ENCODE measurements around the gene GBF1. TPM values are rescaled to one million over a fixed set of nuclear protein-coding genes. Genes with fewer than 3 reads are reported as not detected.

GBF1 gene
- total RNA-seq, 2 donors from 2014 or later = 28.5 to 38.9 TPM

DNA sequence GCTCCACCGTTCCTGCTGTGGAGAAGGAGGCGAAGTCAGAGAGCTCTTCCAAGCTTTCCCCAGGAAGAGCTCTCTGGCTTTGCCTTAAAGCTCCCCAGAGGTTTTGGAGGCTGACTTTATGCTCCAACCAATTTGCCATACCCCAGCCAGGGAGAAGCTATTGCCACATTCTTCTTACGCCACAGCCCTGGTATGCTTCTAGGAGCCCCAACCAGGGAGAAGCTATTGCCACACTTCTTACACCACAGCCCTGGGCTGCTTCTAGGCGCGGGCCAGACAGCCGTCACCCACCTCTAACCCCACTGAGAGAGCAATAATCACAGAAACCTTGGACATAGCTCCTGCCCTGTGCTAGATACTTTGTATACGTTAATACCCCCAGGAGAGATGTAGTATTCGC lies 18.3 kb upstream of the GBF1 start:
- ATAC-seq (replicated peaks) = no peak
- Mint-ChIP-seq H3K27ac (no peak overlapping the region), H3K27me3 (peaks cover 18% of the 10 kb centered on the region), H3K36me3 (ENCODE audit: low read depth) (no peaks in the 10 kb centered on the region), H3K9me3 (no peaks in the 10 kb centered on the region), H3K4me1 (peaks cover 10% of the 10 kb centered on the region), H3K4me3 (peak overlapping the region; percentile 84)

DNA sequence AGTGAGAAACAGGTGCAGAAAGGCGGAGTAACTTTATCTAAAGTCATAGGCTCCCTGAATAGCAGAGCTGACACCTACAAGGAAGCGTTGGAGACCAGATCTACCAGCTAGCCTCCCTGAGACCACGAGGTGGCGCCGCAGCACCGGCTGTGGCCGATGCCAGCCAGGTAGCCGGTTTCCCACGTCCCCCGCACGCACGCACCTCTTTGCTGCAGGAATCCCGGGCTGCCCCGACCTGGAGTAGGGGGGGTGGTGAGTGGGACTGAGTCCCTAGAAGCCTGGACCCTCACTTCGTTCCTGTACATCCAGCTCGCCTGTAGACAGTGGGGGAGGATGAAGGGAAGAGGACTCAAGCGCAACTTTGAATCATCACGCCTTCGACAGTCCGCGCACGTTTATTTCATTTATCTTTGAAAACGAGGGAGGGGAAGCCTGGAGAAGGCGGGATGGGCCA lies 15.5 kb upstream of the GBF1 start:
- Mint-ChIP-seq H3K27me3 (peaks cover 18% of the 10 kb centered on the region), H3K4me3 (peak overlapping the region; percentile 87), H3K36me3 (ENCODE audit: low read depth) (no peaks in the 10 kb centered on the region), H3K27ac (peak overlapping the region; percentile 62), H3K9me3 (no peaks in the 10 kb centered on the region), H3K4me1 (peaks cover 10% of the 10 kb centered on the region)
- peak; percentile 52 for ATAC-seq (replicated peaks)

DNA sequence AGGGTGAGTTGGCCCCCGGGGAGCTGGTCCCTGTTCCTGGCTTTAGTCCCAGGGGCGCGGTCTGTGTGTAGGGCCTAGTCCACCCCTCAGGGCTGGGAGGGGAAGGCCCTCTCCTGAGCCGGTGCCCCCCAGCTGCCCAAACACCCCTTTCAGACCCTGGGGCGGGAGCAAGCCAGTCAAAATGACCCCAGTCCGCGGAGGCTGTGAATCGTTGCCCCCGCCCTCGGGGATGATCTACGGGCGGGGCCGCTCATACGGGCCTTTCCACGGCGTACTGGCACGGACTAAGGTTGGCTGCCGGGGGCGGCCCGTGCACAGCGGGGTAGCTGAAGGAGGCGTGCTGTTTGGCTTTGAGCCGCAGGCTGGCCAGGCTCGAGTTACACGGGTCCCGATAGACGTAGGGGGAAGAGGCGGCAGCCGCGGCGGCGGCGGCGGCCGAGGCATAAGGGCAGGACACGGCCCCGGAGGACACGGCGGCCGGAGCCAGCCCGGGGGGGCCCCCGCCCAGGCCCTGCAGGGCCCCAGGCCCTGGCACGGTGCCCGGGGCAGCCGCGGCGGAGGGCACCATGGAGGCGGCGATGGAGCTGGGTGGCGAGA lies 15.0 kb upstream of the GBF1 start:
- Mint-ChIP-seq H3K4me3 (peak overlapping the region; percentile 87), H3K4me1 (peaks cover 10% of the 10 kb centered on the region), H3K27ac (peak overlapping the region; percentile 62), H3K27me3 (peaks cover 18% of the 10 kb centered on the region), H3K9me3 (no peaks in the 10 kb centered on the region), H3K36me3 (ENCODE audit: low read depth) (no peaks in the 10 kb centered on the region)
- ATAC-seq (replicated peaks) = peak; percentile 51

GRCh38 chr10:102230861-102231356 lies 14.4 kb upstream of the GBF1 start:
- H3K27me3 Mint-ChIP-seq = peaks cover 23% of the 10 kb centered on the region
- peak overlapping the region; percentile 62 for H3K27ac Mint-ChIP-seq
- H3K36me3 Mint-ChIP-seq (ENCODE audit: low read depth) = no peaks in the 10 kb centered on the region
- peak; percentile 27 for ATAC-seq (replicated peaks)
- H3K9me3 Mint-ChIP-seq = no peaks in the 10 kb centered on the region
- peaks cover 6% of the 10 kb centered on the region for H3K4me1 Mint-ChIP-seq
- H3K4me3 Mint-ChIP-seq = peak overlapping the region; percentile 87

GRCh38 chr10:102231357-102232318 lies 13.7 kb upstream of the GBF1 start:
- no peak overlapping the region for H3K27ac Mint-ChIP-seq
- H3K36me3 Mint-ChIP-seq (ENCODE audit: low read depth) = no peaks in the 10 kb centered on the region
- peak overlapping the region; percentile 87 for H3K4me3 Mint-ChIP-seq
- no peaks in the 10 kb centered on the region for H3K9me3 Mint-ChIP-seq
- no peaks in the 10 kb centered on the region for H3K4me1 Mint-ChIP-seq
- ATAC-seq (replicated peaks) = peak; percentile 61
- H3K27me3 Mint-ChIP-seq = peaks cover 25% of the 10 kb centered on the region

GRCh38 chr10:102233997-102234396 lies 11.3 kb upstream of the GBF1 start:
- peaks cover 10% of the 10 kb centered on the region for H3K27me3 Mint-ChIP-seq
- H3K36me3 Mint-ChIP-seq (ENCODE audit: low read depth) = no peaks in the 10 kb centered on the region
- H3K4me3 Mint-ChIP-seq = no peak overlapping the region
- ATAC-seq (replicated peaks) = no peak
- H3K27ac Mint-ChIP-seq = no peak overlapping the region
- no peaks in the 10 kb centered on the region for H3K4me1 Mint-ChIP-seq
- H3K9me3 Mint-ChIP-seq = no peaks in the 10 kb centered on the region

DNA sequence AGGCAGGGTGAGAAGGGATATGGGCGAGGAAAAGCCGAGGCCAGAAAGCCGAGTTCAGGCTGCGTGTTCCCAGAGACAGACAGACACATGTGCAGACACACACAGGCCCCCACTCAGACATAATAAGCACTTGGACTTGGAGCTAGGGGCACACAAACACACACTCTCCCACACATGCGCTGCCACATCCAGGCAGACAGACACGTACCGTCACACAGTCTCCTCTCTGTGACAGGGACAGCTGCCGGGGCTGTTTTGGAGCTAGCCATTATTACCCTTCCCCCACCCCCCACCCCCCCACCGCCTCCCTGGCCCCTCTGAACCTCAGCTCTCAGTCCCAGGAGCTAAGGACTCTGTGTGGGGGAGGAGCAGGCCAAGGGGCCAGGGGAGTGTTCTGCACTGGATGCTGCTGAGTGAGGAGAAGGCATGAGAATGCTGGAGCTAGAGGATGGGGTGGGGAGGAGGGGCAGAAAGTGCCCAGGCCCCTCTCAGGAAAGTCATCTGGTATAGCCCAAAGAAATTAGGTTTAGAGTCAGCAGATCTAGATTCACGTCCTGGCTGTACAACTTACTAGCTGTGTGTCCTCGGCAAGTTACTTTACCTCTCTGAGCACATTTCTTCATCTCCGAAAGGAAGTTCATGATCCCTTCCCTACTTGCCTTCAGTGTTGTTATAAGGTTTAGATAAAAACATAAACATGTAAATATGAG lies 10.3 kb upstream of the GBF1 start:
- H3K27me3 Mint-ChIP-seq = peaks cover 8% of the 10 kb centered on the region
- H3K27ac Mint-ChIP-seq = no peak overlapping the region
- no peaks in the 10 kb centered on the region for H3K9me3 Mint-ChIP-seq
- H3K4me1 Mint-ChIP-seq = no peaks in the 10 kb centered on the region
- H3K4me3 Mint-ChIP-seq = no peak overlapping the region
- ATAC-seq (replicated peaks) = no peak
- H3K36me3 Mint-ChIP-seq (ENCODE audit: low read depth) = no peaks in the 10 kb centered on the region

GRCh38 chr10:102235598-102235920 lies 9.8 kb upstream of the GBF1 start:
- no peaks in the 10 kb centered on the region for H3K4me1 Mint-ChIP-seq
- H3K36me3 Mint-ChIP-seq (ENCODE audit: low read depth) = no peaks in the 10 kb centered on the region
- ATAC-seq (replicated peaks) = no peak
- no peak overlapping the region for H3K4me3 Mint-ChIP-seq
- H3K27me3 Mint-ChIP-seq = peaks cover 8% of the 10 kb centered on the region
- no peak overlapping the region for H3K27ac Mint-ChIP-seq
- H3K9me3 Mint-ChIP-seq = no peaks in the 10 kb centered on the region

GRCh38 chr10:102236006-102236405 lies 9.3 kb upstream of the GBF1 start:
- Mint-ChIP-seq H3K9me3 (no peaks in the 10 kb centered on the region), H3K27me3 (peaks cover 9% of the 10 kb centered on the region), H3K4me3 (no peak overlapping the region), H3K4me1 (no peaks in the 10 kb centered on the region), H3K36me3 (ENCODE audit: low read depth) (no peaks in the 10 kb centered on the region), H3K27ac (no peak overlapping the region)
- no peak for ATAC-seq (replicated peaks)

GRCh38 chr10:102237711-102238252 lies 7.5 kb upstream of the GBF1 start:
- Mint-ChIP-seq H3K27ac (no peak overlapping the region), H3K9me3 (no peaks in the 10 kb centered on the region), H3K4me3 (no peak overlapping the region), H3K27me3 (peaks cover 19% of the 10 kb centered on the region), H3K4me1 (peaks cover 7% of the 10 kb centered on the region), H3K36me3 (ENCODE audit: low read depth) (no peaks in the 10 kb centered on the region)
- no peak for ATAC-seq (replicated peaks)

DNA sequence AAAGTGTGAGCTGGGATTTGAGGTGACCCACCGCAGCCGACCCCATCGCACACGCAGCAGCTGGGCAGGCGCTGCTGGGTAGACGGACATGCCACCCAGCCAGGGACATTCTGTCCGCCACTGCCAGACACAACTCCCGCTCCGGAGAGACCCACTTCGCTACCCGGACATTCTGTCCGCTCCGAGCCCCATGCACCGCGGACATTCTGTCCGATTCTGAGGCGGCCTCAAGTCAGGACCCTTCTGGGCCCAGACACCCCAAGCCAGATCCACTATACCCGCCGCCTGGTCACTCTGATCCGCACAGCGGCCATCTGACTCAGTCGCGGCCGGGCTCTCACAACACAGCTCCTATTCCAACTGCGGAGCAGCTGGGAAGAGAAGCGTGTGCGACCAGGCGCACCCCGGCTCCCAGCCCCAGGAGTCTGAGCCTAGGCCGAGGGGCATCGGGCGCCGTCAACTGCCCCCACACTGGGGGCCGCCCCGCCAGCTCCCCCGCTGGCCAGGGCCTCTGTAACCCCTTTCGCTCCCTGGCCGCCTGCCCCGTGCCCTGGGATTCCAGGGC lies 4.8 kb upstream of the GBF1 start:
- Mint-ChIP-seq H3K27me3 (peaks cover 17% of the 10 kb centered on the region), H3K36me3 (ENCODE audit: low read depth) (peaks cover 3% of the 10 kb centered on the region)

DNA sequence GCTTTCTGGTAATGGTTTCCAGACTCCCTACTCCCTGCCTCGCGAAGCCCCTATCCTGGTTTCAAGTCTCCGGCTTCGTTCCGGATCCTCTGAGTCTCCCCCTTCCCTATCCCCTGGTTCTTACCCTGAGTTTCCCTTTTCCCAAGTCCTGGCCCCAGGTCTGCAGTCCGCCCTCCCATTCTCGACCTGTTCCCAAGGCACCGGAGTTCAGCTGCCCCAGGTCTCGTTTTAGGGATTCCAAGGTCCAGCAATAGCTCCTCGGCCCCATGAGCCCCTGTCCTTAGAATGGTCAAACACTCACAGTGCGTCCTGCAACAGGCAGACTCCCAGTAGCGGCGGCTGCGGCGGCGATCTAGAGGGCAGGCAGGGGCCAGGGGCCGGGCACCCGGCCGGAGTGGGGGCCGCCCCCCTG lies 4.3 kb upstream of the GBF1 start:
- Mint-ChIP-seq H3K9me3 (no peaks in the 10 kb centered on the region), H3K36me3 (ENCODE audit: low read depth) (peaks cover 5% of the 10 kb centered on the region), H3K27me3 (peaks cover 12% of the 10 kb centered on the region), H3K4me1 (peaks cover 12% of the 10 kb centered on the region), H3K27ac (no peak overlapping the region), H3K4me3 (peak overlapping the region; percentile 91)
- ATAC-seq (replicated peaks) = no peak

More for the DNA sequence above, 4.8 kb upstream of the GBF1 start:
- H3K27ac Mint-ChIP-seq = no peak overlapping the region
- peaks cover 12% of the 10 kb centered on the region for H3K4me1 Mint-ChIP-seq
- H3K9me3 Mint-ChIP-seq = no peaks in the 10 kb centered on the region
- no peak for ATAC-seq (replicated peaks)
- peak overlapping the region; percentile 91 for H3K4me3 Mint-ChIP-seq

GRCh38 chr10:102241444-102242117 lies 3.8 kb upstream of the GBF1 start, which contains the start of gene PITX3:
Gene PITX3, minus strand, starts transcription at chr10:102241512. Its CDS starts 9,432 bp downstream, at chr10:102232080.
- Mint-ChIP-seq H3K27ac (peak within 1 kb of the TSS; percentile 46), H3K4me1 (peaks cover 18% of the 10 kb centered on the region), H3K27me3 (peaks cover 11% of the 10 kb centered on the region), H3K9me3 (no peaks in the 10 kb centered on the region), H3K36me3 (ENCODE audit: low read depth) (peaks cover 10% of the 10 kb centered on the region), H3K4me3 (peak within 1 kb of the TSS; percentile 91)
- ATAC-seq (replicated peaks) = peak; percentile 62

All from activated T-helper 17 cell treated with anti-CD3 and anti-CD28 coated beads, Interleukin-2, amount 50 U/mL, for 72 hours (primary cell).